ENCODE data around the gene ALDH4A1.
"Not testable (repeated sequence)": the region's sequence is repeated elsewhere in the genome, so short reads cannot be mapped to it uniquely, and the experiment has no call there.

ALDH4A1 gene

DNA sequence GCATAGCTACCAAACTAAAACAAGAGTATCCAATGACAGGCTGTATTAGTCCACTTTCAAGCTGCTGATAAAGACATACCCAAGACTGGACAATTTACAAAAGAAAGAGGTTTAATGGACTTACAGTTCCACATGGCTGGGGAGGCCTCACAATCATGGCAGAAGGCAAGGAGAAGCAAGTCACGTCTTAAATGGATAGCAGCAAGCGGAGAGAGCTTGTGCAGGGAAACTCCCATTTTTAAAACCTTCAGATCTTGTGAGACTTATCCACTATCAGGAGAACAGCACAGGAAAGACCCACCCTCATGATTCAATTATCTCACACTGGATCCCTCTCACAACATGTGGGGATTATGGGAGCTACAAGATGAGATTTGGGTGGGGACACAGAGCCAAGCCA, 54.6 kb downstream of the ALDH4A1 start:
- not testable (repeated sequence) for DNase-seq

DNA sequence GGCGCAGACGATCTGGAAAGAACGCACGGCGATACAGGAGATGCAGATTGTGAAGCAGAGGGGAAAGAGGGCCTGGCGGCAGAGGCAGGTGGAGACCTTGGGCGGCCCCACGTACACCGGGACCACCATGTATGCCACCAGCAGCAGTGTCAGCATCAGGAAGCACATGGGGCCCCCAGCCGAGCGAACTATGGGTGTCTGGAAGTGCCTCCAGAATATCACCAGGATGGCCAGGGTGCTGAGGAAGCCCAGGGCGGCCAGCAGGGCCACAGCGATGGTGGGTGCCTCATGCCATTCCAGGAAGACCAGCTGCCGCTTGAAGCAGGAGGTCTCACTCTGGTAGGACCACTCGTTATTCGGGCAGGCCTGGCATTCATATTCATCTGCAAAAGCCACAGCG, 62.2 kb downstream of the ALDH4A1 start:
- no peak for DNase-seq

DNA sequence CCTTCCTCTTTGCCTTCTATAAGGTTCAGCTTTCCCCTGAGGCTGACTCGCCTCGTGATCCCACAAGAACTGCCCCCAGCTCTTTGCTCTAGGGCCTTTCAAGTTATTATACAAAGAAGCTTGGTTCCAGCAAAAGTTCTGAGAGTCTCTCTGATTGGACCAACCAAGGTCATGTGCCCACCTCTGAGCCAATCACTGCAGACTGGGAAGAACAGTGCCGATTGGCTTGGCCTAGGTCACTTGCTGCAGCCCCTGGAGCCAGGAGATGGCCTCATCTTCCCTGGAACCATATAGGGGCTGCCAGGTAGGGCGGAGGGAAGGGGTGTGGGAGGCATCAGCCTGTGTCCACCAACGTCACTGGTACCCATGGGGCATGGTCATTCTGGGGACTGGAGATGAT, 65.7 kb downstream of the ALDH4A1 start:
- DNase-seq, result no peak

DNA sequence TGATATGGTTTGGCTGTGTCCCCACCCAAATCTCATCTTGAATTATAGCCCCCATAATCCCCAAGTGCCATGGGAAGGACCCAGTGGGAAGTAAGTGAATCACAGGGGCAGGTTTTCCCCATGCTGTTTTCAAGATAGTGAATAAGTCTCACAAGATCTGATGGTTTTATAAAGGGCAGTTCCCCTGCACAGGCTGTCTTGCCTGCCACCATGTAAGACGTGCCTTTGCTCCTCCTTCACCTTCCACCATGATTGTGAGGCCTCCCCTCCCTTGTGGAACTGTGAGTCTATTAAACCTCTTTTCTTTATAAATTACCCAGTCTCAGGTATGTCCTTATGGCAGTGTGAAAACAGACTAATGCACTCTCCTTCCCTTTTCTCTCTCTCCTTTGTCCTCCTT, 70.0 kb downstream of the ALDH4A1 start:
- DNase-seq, result not testable (repeated sequence)

DNA sequence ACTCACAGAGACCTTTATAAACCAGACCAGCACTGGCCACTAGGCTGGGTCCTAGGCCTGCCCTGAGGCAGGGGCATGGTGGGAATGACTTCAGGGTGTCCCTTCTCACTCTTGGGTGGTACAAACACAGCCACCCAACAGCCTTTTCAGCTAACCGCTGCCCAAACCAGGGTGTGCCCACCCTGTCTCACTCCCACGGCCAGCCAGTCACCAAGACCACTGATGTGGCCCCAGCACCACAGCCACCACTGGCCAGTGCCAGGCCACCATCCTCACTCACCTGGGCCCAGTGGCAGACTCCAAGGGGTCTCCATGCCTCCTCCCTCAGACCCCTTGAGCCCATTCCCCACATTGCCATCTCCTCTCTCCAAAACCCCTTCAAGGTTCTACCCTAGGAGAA, 70.7 kb downstream of the ALDH4A1 start:
- no peak for DNase-seq

DNA sequence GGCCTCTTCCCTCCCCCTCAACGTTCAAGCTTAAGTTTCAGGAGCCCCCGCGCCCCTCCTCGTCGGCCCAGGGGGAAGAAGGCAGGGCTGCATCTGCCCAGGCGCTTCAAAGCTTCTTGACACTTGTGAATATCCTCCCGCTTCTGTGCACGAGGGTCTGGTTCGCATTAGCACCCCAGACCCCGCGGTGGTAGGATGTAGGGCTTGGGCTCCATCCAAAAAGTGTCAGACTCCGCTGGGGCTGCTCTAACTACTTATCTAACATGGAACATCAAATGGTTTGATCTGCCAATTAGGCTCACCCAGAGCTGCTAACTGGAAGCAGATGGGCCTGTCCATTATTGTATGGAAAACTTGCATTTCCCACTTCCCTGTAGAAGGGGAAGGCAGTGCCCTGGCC, 71.8 kb downstream of the ALDH4A1 start:
- no peak for DNase-seq

DNA sequence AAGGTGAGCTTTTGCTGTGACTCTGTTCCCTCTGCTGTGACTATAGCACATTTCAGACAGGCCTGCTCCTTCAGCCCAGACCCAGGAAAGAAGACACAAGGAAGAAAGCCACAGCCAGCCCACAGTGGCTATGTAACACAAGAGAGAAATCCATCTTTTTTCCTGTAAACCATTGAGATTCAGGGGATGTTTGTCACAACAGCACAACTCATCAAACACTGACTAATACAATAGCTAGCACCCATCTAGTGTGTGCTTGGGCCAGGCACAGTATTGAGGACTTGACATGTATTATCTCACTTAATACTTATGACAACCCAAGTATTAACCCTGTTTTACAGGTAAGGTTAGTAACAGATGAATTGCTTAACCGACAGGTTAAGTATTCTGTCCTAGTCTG, 72.7 kb downstream of the ALDH4A1 start:
- no peak for DNase-seq

DNA sequence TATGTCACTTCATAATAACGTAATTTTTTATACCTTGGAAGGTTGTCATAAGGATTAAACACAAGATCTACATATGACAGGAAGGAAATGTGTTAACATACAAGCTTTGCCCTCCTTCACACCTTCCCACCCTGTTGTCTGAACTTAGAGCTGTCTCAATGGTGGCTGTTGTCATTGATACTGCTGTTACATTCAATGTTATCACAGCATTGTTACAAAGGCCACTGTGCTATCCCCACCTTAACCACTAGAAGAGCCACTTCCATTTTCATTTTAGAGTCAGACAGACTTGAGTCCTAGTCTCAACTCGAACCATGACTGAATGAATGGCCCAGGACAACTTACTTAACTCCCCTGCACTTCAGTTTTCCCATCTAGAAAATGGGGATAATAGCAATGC, 74.1 kb downstream of the ALDH4A1 start:
- DNase-seq, result no peak

DNA sequence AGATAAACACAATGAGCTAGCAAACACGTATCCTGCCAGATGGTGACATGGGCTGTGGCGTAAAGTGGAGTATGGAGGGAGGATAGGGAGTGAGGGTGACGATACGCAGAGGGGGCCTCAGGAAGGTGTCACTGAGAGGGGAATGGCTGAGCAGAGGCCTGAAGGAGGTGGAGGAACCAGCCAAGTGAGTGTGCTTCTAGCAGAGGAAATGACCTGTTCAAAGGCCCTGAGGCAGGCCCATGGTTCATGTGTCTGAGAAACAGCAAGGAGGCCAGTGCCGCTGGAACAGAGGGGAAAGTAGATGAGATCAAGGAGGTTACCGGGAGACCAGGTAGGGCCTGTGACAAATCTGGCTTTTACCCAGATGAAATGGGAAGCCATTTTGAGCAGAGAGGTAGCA, 78.9 kb downstream of the ALDH4A1 start:
- DNase-seq, result no peak
